Measurements from ENCODE around the gene XRRA1. TPM values are rescaled to one million over a fixed set of nuclear protein-coding genes. Genes with fewer than 3 reads are reported as not detected.

Gene XRRA1
- total and polyA plus RNA-seq, 2 of the 13 experiments (the other 11 are each of a cell fraction or from before 2014, with no cell fraction given): 7.6 to 10.5 TPM

GRCh38 chr11:74847895-74848294 is 101.0 kb downstream of the XRRA1 start:
- Histone ChIP-seq H3K79me2 (ENCODE audit: insufficient read depth, low read length) (no peaks in the 10 kb centered on the region), H3K27me3 (ENCODE audit: control insufficient read depth in 1 of 2, insufficient read depth in 2 of 2, low read length in 2 of 2) (no peaks in the 10 kb centered on the region), H2AFZ (ENCODE audit: low read length) (no peak overlapping the region), H3K36me3 (replicated peaks in 1 of 2; ENCODE audit: control insufficient read depth in 1 of 2, insufficient read depth in 2 of 2, low read length in 2 of 2) (peaks cover 9 to 56% of the 10 kb centered on the region in 2 experiments; a peak in 4 of 5 replicates), H4K20me1 (ENCODE audit: insufficient read depth, low read length) (no peaks in the 10 kb centered on the region), H3K9ac (ENCODE audit: insufficient read depth, low read depth, low read length) (no peak overlapping the region), H3K4me3 (replicated peaks in 1 of 3; ENCODE audit: insufficient read depth in 1 of 3, low read depth in 2 of 3, low read length in 3 of 3) (no peak overlapping the region), H3K27ac (ENCODE audit: extremely low read length, insufficient read depth, low read length) (no peak overlapping the region), H3K4me1 (ENCODE audit: insufficient read depth, low read length) (peaks cover 27% of the 10 kb centered on the region), H3K9me3 (ENCODE audit: low read length) (no peaks in the 10 kb centered on the region), H3K4me2 (ENCODE audit: low read depth, low read length) (no peak overlapping the region)
- in situ Hi-C loops (cut with HindIII; ENCODE audit: extremely low pct_ligation_motif_present, low pct_unique_long_range_greater_than_20kb) (no loop called here), intact Hi-C loops (cut with micrococcal nuclease; ENCODE audit: unreplicated experiment) (no loop called here)
- ATAC-seq: no peak
- no peak for FAIRE-seq
- DNase-seq (ENCODE audit: low spot score): no peak
- BruUV-seq (replicated peaks): no TSS peak
- POLR2A ChIA-PET: no interaction called here
- CTCF ChIA-PET (ENCODE audit: low intra/inter-chr PET ratio, low total read pairs): no interaction called here
- 94% methylated on average over 3 of the region's 6 CpGs for WGBS (ENCODE audit: low lambda C conversion rate)
- TF ChIP-seq TFE3 (CRISPR knock-in tag; IDR thresholded peaks at IDR 0.05) (no peak), CEBPB (IDR thresholded peaks at IDR 0.05; ENCODE audit: borderline replicate concordance, low read depth, low read length) (no peak), ZNF20 (CRISPR knock-in tag; IDR thresholded peaks at IDR 0.05) (no peak), PATZ1 (CRISPR knock-in tag; IDR thresholded peaks at IDR 0.05) (no peak), ZNF503 (CRISPR knock-in tag; IDR thresholded peaks at IDR 0.05) (no peak), CBX1 (IDR thresholded peaks at IDR 0.05; ENCODE audit: low read depth) (no peak), E2F1 (CRISPR knock-in tag; IDR thresholded peaks at IDR 0.05) (no peak), ZBTB21 (CRISPR knock-in tag; IDR thresholded peaks at IDR 0.05) (no peak), ZNF564 (CRISPR knock-in tag; IDR thresholded peaks at IDR 0.05) (no peak), ZBTB14 (CRISPR knock-in tag; IDR thresholded peaks at IDR 0.05) (no peak), ZNF180 (CRISPR knock-in tag; IDR thresholded peaks at IDR 0.05; ENCODE audit: borderline replicate concordance, low read depth) (no peak), ZFP37 (CRISPR knock-in tag; IDR thresholded peaks at IDR 0.05; ENCODE audit: borderline replicate concordance) (no peak), ZNF780A (CRISPR knock-in tag; IDR thresholded peaks at IDR 0.05) (no peak)
